BLaER1 (cell line): Measurements from ENCODE around the gene TPM4.

Experiments used
- H3K27ac ChIP-seq: shearing (Covaris generic); formaldehyde crosslinking; 2 replicates; pipeline ENCODE4 v1.8.1; 2022
- H3K27me3 ChIP-seq: shearing (Covaris generic); formaldehyde crosslinking; 2 replicates; pipeline ENCODE4 v1.8.1; 2022
- H3K36me3 ChIP-seq: shearing (Covaris generic); formaldehyde crosslinking; 2 replicates; pipeline ENCODE4 v1.8.1; 2022
- H3K4me1 ChIP-seq: shearing (Covaris generic); formaldehyde crosslinking; 2 replicates; pipeline ENCODE4 v1.8.1; 2022
- H3K4me2 ChIP-seq: shearing (Covaris generic); formaldehyde crosslinking; 2 replicates; pipeline ENCODE4 v1.8.1; 2022
- H3K4me3 ChIP-seq: shearing (Covaris generic); formaldehyde crosslinking; 2 replicates; pipeline ENCODE4 v1.8.1; 2022
- H3K9ac ChIP-seq: shearing (Covaris generic); formaldehyde crosslinking; 2 replicates; pipeline ENCODE4 v1.8.1; 2022
- H3K9me3 ChIP-seq: shearing (Covaris generic); formaldehyde crosslinking; 2 replicates; pipeline ENCODE4 v1.8.1; 2022
- H4K20me1 ChIP-seq: shearing (Covaris generic); formaldehyde crosslinking; 2 replicates; pipeline ENCODE4 v1.8.1; 2022
- Cebpa-rat ChIP-seq: shearing (Covaris generic); IDR thresholded peaks from 2 replicates; pipeline ENCODE4 v1.8.1; 2022

The TPM4 gene

DNA sequence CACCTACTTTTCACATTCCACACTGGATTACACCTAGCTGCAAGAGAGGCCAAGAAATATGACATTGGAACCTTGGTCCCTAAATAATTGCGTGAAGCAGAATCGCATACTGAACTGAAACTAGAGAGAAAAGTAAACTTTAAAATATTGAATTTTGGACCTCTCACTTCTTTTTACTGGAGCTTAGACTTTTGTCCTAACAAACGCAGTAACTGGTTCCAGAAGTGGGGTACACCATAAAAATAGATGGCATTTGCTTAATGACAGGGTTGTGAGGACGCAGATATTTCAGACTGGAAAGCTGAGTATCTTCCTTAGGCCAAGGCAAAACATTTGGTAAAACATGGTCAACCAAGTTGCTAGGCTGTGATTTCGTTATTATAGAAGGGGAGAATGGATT, 19.2 kb upstream of the TPM4 start:
- H3K9me3 ChIP-seq: peaks cover 38% of the 10 kb centered on the region
- H3K4me3 ChIP-seq: no peak overlapping the region
- H3K4me1 ChIP-seq: no peaks in the 10 kb centered on the region
- H4K20me1 ChIP-seq: no peaks in the 10 kb centered on the region
- no peak for TF ChIP-seq Cebpa-rat
- no peak overlapping the region for H3K4me2 ChIP-seq
- H3K27ac ChIP-seq: no peak overlapping the region
- no peaks in the 10 kb centered on the region for H3K36me3 ChIP-seq
- no peak overlapping the region for H3K9ac ChIP-seq
- H3K27me3 ChIP-seq: no peaks in the 10 kb centered on the region

DNA sequence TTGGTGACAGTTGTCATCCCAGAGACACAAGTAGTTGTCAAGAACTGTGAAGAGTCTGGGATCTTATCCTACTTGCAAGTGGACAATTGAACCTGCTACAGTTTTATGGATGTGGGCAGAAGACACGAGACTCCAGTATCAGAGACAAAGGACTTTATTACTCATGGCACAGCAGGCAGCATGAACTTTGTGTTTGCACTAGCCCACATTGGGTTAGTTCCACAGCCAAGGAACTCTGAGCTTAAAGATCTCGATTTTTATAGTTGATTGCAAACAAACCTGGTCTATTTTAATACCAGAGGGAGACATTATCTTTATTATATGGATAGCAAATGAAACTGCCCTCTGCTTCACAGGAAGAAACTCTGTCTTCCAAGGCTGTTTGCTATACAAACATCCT, 16.0 kb upstream of the TPM4 start:
- no peaks in the 10 kb centered on the region for H4K20me1 ChIP-seq
- TF ChIP-seq Cebpa-rat: no peak
- H3K4me3 ChIP-seq: no peak overlapping the region
- peaks cover 14% of the 10 kb centered on the region for H3K4me1 ChIP-seq
- no peak overlapping the region for H3K27ac ChIP-seq
- no peaks in the 10 kb centered on the region for H3K36me3 ChIP-seq
- H3K4me2 ChIP-seq: no peak overlapping the region
- H3K9ac ChIP-seq: no peak overlapping the region
- H3K9me3 ChIP-seq: peaks cover 35% of the 10 kb centered on the region
- H3K27me3 ChIP-seq: no peaks in the 10 kb centered on the region

DNA sequence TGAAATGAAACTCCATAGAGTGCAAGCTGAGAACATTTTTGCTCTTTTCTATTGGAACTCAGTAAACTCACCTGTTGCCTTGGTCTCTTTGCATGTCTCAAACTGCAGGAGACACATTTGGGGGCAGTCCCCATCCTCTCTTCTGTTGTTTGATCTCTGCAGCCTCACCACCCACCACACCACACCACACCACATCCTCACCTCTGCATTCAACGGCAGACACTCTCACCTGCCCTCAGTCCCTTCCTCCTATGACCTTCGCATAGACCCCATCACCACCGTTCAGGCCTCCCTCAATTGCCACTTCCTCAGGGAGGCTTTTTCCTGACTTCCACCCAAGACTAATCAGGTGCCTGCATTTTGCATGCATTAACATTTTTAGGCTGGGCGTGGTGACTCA, 14.4 kb upstream of the TPM4 start:
- no peak overlapping the region for H3K4me2 ChIP-seq
- no peaks in the 10 kb centered on the region for H3K27me3 ChIP-seq
- no peaks in the 10 kb centered on the region for H3K36me3 ChIP-seq
- peaks cover 20% of the 10 kb centered on the region for H3K9me3 ChIP-seq
- H3K4me1 ChIP-seq: peaks cover 25% of the 10 kb centered on the region
- no peak for TF ChIP-seq Cebpa-rat
- no peak overlapping the region for H3K4me3 ChIP-seq
- no peak overlapping the region for H3K27ac ChIP-seq
- H4K20me1 ChIP-seq: no peaks in the 10 kb centered on the region
- H3K9ac ChIP-seq: no peak overlapping the region

DNA sequence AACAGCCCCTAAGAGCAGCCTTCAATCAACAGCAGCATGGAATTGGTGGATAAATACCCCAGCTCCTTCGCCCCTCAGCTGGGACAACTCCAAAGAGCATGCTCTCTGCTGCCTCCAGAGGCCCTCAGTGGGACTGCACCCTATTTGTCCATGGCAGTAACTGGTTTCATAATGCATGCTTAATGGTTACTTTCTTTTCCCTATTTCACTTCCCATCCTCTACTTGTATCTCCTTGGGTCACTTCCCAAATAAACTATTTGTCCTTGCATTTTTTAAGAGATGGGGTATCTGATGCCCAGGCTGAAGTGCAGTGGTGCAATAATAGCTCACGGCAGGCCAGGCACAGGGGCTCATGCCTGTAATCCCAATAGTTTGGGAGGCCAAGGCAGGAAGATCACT, 13.5 kb upstream of the TPM4 start:
- Histone ChIP-seq H3K27me3 (no peaks in the 10 kb centered on the region), H3K9me3 (peaks cover 11% of the 10 kb centered on the region), H3K36me3 (no peaks in the 10 kb centered on the region), H3K4me1 (peaks cover 29% of the 10 kb centered on the region), H3K9ac (no peak overlapping the region), H3K27ac (no peak overlapping the region), H4K20me1 (no peaks in the 10 kb centered on the region), H3K4me3 (no peak overlapping the region), H3K4me2 (no peak overlapping the region)
- no peak for TF ChIP-seq Cebpa-rat

GRCh38 chr19:16064209-16064889, 11.9 kb upstream of the TPM4 start:
- Histone ChIP-seq H3K27ac (peak overlapping the region; percentile 9; the same call in 1 of the 2 replicates), H4K20me1 (no peaks in the 10 kb centered on the region), H3K36me3 (no peaks in the 10 kb centered on the region), H3K9ac (0 out of 2 replicates have a peak overlapping the region, but pooled peaks have one; percentile 10), H3K4me1 (peaks cover 29% of the 10 kb centered on the region), H3K4me2 (peak overlapping the region; percentile 12; the same call in 1 of the 2 replicates), H3K27me3 (no peaks in the 10 kb centered on the region), H3K4me3 (no peak overlapping the region), H3K9me3 (peaks cover 10% of the 10 kb centered on the region; the same call in 1 of the 2 replicates)
- no peak for TF ChIP-seq Cebpa-rat

- no peaks in the 10 kb centered on the region for H3K36me3 ChIP-seq
- H4K20me1 ChIP-seq: no peaks in the 10 kb centered on the region
- no peaks in the 10 kb centered on the region for H3K9me3 ChIP-seq
- H3K27ac ChIP-seq: peak overlapping the region; percentile 30; the same call in 1 of the 2 replicates
- no peak overlapping the region for H3K4me2 ChIP-seq
- H3K9ac ChIP-seq: no peak overlapping the region
- H3K27me3 ChIP-seq: no peaks in the 10 kb centered on the region
- TF ChIP-seq Cebpa-rat: no peak
- peaks cover 44% of the 10 kb centered on the region for H3K4me1 ChIP-seq
- H3K4me3 ChIP-seq: no peak overlapping the region
Observed at GRCh38 chr19:16066611-16067104, 9.6 kb upstream of the TPM4 start.

DNA sequence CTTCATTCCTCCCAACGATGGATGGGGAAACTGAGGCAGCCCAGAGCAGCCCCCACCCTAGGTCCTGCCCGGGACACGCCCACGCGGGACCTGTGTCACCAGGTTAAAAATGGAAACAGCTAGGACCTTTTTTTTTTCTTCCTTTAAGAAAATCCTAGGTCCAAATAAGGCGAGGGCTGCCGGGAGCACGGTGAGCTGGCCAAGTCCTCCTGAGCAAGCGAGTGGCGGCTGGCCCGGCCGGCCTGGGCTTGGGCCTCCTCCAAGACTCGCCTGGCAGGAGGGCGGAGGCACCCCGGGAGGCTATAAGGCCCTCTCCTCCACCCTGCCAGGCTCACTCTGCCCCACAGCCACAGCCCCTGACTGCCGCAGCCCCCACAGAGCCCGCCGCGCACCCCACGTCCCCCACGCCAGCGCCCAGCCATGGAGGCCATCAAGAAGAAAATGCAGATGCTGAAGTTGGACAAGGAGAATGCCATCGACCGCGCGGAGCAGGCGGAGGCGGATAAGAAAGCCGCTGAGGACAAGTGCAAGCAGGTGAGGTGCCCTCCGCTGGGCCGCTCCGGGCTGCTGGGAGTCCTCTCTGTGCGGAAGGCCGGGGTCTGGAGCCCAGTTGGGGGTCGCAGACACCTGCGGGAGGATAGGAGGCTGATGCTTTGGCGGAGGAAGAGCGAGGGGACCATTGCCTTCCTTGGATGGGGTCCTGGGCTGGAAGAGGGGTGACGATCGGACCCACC, 8.9 kb upstream of the TPM4 start:
- Histone ChIP-seq H3K9ac (no peak overlapping the region), H3K27me3 (no peaks in the 10 kb centered on the region), H3K4me1 (peaks cover 45% of the 10 kb centered on the region), H3K4me2 (no peak overlapping the region), H3K36me3 (no peaks in the 10 kb centered on the region), H4K20me1 (no peaks in the 10 kb centered on the region), H3K27ac (peak overlapping the region; percentile 30; the same call in 1 of the 2 replicates), H3K4me3 (no peak overlapping the region), H3K9me3 (no peaks in the 10 kb centered on the region)
- no peak for TF ChIP-seq Cebpa-rat

DNA sequence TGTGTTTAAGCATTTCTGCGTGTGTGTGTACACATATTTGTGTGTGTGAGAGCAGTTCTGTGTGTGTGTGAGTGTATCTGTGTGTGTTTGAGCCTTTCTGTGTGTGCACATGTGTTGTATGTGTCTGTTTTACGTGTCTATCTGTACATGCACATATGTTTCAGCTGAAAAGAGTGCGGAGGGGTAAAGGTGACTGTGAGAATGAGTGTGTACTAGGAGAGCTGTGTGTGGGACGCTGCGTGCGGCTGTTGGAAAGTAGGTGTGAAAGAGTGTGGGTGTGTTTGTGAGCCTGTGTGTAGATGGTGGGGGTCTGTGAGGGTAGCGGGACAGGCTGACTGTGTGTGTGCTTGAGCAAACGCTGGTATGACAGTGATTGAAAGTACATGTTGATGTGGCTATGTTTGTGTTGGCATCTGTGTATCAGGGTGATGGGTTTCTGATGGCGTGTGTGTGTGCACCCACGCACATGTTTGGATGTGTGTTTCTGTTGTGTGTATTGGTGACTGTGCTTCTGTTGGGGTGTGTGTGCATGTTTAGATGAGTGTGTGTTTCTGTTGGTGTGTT, 7.5 kb upstream of the TPM4 start:
- Histone ChIP-seq H3K9me3 (no peaks in the 10 kb centered on the region), H3K4me2 (no peak overlapping the region), H3K36me3 (no peaks in the 10 kb centered on the region), H3K4me3 (no peak overlapping the region), H3K9ac (no peak overlapping the region), H4K20me1 (no peaks in the 10 kb centered on the region), H3K27me3 (no peaks in the 10 kb centered on the region), H3K4me1 (peaks cover 57% of the 10 kb centered on the region), H3K27ac (no peak overlapping the region)
- no peak for TF ChIP-seq Cebpa-rat

- Histone ChIP-seq H4K20me1 (no peaks in the 10 kb centered on the region), H3K4me3 (no peak overlapping the region), H3K9ac (peak overlapping the region; percentile 44), H3K4me1 (peaks cover 59% of the 10 kb centered on the region), H3K4me2 (peak overlapping the region; percentile 65), H3K9me3 (no peaks in the 10 kb centered on the region), H3K36me3 (no peaks in the 10 kb centered on the region), H3K27me3 (no peaks in the 10 kb centered on the region), H3K27ac (peak overlapping the region; percentile 72)
- no peak for TF ChIP-seq Cebpa-rat
Observed at GRCh38 chr19:16069813-16070365, 6.4 kb upstream of the TPM4 start.
